Measurements from ENCODE around the gene MSANTD7. TPM values are rescaled to one million over a fixed set of nuclear protein-coding genes. Genes with fewer than 3 reads are reported as not detected.

The MSANTD7 gene
- total RNA-seq, 1 experiment from 2014 or later, result 14.3 TPM

DNA sequence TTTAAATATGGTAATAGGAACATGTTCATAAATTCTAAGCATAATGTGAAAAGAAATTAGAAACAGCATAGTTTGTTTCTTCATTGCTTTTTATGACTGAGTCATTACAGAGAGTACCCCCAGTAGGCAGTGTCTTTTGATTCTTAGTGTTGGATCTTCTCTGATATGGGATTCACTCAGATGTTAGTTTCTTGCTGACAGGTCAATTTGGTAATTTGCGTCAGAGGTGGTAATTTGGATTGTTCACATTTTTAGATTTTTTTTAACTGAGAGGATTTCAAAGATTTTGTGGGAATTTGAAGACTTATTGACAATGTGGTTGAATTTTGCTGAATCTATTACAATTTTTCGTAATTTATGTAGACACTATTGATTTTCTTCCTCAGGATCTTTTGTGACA is 2.1 kb downstream of the MSANTD7 start:
- POLR2A ChIA-PET, result no interaction called here
- peaks cover 48% of the 10 kb centered on the region for H3K36me3 Mint-ChIP-seq
- TF ChIP-seq NFE2L1 (CRISPR knock-in tag; IDR thresholded peaks at IDR 0.05), result no peak
- TF ChIP-seq, protein P1, sequence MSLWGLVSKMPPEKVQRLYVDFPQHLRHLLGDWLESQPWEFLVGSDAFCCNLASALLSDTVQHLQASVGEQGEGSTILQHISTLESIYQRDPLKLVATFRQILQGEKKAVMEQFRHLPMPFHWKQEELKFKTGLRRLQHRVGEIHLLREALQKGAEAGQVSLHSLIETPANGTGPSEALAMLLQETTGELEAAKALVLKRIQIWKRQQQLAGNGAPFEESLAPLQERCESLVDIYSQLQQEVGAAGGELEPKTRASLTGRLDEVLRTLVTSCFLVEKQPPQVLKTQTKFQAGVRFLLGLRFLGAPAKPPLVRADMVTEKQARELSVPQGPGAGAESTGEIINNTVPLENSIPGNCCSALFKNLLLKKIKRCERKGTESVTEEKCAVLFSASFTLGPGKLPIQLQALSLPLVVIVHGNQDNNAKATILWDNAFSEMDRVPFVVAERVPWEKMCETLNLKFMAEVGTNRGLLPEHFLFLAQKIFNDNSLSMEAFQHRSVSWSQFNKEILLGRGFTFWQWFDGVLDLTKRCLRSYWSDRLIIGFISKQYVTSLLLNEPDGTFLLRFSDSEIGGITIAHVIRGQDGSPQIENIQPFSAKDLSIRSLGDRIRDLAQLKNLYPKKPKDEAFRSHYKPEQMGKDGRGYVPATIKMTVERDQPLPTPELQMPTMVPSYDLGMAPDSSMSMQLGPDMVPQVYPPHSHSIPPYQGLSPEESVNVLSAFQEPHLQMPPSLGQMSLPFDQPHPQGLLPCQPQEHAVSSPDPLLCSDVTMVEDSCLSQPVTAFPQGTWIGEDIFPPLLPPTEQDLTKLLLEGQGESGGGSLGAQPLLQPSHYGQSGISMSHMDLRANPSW (CRISPR knock-in tag; conservative IDR thresholded peaks at IDR 0.05; ENCODE audit: low read depth), result no peak
- no peak for TF ChIP-seq GABPB1 (CRISPR knock-in tag; IDR thresholded peaks at IDR 0.05)
- TF ChIP-seq FOXP1 (CRISPR knock-in tag; IDR thresholded peaks at IDR 0.05; ENCODE audit: borderline replicate concordance), result no peak
- TF ChIP-seq, protein P2, sequence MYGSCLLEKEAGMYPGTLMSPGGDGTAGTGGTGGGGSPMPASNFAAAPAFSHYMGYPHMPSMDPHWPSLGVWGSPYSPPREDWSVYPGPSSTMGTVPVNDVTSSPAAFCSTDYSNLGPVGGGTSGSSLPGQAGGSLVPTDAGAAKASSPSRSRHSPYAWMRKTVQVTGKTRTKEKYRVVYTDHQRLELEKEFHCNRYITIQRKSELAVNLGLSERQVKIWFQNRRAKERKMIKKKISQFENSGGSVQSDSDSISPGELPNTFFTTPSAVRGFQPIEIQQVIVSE (CRISPR knock-in tag; IDR thresholded peaks at IDR 0.05; ENCODE audit: borderline replicate concordance), result no peak
- no peak for TF ChIP-seq NR1H2 (CRISPR knock-in tag; IDR thresholded peaks at IDR 0.05)
- TF ChIP-seq CBFB (CRISPR knock-in tag; IDR thresholded peaks at IDR 0.05; ENCODE audit: low read depth), result no peak
- TF ChIP-seq TCF7 (CRISPR knock-in tag; IDR thresholded peaks at IDR 0.05; ENCODE audit: low read depth), result no peak
- TF ChIP-seq, protein P3, sequence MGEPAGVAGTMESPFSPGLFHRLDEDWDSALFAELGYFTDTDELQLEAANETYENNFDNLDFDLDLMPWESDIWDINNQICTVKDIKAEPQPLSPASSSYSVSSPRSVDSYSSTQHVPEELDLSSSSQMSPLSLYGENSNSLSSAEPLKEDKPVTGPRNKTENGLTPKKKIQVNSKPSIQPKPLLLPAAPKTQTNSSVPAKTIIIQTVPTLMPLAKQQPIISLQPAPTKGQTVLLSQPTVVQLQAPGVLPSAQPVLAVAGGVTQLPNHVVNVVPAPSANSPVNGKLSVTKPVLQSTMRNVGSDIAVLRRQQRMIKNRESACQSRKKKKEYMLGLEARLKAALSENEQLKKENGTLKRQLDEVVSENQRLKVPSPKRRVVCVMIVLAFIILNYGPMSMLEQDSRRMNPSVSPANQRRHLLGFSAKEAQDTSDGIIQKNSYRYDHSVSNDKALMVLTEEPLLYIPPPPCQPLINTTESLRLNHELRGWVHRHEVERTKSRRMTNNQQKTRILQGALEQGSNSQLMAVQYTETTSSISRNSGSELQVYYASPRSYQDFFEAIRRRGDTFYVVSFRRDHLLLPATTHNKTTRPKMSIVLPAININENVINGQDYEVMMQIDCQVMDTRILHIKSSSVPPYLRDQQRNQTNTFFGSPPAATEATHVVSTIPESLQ (CRISPR knock-in tag; IDR thresholded peaks at IDR 0.05), result no peak
- no peak for TF ChIP-seq ETV6 (CRISPR knock-in tag; IDR thresholded peaks at IDR 0.05)
- TF ChIP-seq, protein P4, sequence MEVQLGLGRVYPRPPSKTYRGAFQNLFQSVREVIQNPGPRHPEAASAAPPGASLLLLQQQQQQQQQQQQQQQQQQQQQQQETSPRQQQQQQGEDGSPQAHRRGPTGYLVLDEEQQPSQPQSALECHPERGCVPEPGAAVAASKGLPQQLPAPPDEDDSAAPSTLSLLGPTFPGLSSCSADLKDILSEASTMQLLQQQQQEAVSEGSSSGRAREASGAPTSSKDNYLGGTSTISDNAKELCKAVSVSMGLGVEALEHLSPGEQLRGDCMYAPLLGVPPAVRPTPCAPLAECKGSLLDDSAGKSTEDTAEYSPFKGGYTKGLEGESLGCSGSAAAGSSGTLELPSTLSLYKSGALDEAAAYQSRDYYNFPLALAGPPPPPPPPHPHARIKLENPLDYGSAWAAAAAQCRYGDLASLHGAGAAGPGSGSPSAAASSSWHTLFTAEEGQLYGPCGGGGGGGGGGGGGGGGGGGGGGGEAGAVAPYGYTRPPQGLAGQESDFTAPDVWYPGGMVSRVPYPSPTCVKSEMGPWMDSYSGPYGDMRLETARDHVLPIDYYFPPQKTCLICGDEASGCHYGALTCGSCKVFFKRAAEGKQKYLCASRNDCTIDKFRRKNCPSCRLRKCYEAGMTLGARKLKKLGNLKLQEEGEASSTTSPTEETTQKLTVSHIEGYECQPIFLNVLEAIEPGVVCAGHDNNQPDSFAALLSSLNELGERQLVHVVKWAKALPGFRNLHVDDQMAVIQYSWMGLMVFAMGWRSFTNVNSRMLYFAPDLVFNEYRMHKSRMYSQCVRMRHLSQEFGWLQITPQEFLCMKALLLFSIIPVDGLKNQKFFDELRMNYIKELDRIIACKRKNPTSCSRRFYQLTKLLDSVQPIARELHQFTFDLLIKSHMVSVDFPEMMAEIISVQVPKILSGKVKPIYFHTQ (CRISPR knock-in tag; IDR thresholded peaks at IDR 0.05), result no peak
- no peak for TF ChIP-seq TEAD1 (CRISPR knock-in tag; IDR thresholded peaks at IDR 0.05)
- TF ChIP-seq, protein P5, sequence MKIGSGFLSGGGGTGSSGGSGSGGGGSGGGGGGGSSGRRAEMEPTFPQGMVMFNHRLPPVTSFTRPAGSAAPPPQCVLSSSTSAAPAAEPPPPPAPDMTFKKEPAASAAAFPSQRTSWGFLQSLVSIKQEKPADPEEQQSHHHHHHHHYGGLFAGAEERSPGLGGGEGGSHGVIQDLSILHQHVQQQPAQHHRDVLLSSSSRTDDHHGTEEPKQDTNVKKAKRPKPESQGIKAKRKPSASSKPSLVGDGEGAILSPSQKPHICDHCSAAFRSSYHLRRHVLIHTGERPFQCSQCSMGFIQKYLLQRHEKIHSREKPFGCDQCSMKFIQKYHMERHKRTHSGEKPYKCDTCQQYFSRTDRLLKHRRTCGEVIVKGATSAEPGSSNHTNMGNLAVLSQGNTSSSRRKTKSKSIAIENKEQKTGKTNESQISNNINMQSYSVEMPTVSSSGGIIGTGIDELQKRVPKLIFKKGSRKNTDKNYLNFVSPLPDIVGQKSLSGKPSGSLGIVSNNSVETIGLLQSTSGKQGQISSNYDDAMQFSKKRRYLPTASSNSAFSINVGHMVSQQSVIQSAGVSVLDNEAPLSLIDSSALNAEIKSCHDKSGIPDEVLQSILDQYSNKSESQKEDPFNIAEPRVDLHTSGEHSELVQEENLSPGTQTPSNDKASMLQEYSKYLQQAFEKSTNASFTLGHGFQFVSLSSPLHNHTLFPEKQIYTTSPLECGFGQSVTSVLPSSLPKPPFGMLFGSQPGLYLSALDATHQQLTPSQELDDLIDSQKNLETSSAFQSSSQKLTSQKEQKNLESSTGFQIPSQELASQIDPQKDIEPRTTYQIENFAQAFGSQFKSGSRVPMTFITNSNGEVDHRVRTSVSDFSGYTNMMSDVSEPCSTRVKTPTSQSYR (CRISPR knock-in tag; IDR thresholded peaks at IDR 0.05), result no peak
- no peak for TF ChIP-seq GRHL2 (CRISPR knock-in tag; IDR thresholded peaks at IDR 0.05; ENCODE audit: insufficient replicate concordance, severe bottlenecking)
- TF ChIP-seq, protein P6, sequence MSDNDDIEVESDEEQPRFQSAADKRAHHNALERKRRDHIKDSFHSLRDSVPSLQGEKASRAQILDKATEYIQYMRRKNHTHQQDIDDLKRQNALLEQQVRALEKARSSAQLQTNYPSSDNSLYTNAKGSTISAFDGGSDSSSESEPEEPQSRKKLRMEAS (CRISPR knock-in tag; IDR thresholded peaks at IDR 0.05), result no peak
- no peak for TF ChIP-seq ZNF219 (CRISPR knock-in tag; IDR thresholded peaks at IDR 0.05; ENCODE audit: borderline replicate concordance)
- TF ChIP-seq, protein P7, sequence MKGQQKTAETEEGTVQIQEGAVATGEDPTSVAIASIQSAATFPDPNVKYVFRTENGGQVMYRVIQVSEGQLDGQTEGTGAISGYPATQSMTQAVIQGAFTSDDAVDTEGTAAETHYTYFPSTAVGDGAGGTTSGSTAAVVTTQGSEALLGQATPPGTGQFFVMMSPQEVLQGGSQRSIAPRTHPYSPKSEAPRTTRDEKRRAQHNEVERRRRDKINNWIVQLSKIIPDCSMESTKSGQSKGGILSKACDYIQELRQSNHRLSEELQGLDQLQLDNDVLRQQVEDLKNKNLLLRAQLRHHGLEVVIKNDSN (CRISPR knock-in tag; IDR thresholded peaks at IDR 0.05), result no peak

More for the DNA sequence above, 2.1 kb downstream of the MSANTD7 start:
- H3K9me3 Mint-ChIP-seq, result no peaks in the 10 kb centered on the region
- DNase-seq (ENCODE audit: low spot score) (no peak), ATAC-seq (no peak)
- H3K27ac Mint-ChIP-seq, result no peak overlapping the region; the same call in 1 of the 2 replicates
- no peaks in the 10 kb centered on the region for H3K27me3 Mint-ChIP-seq (ENCODE audit: low read depth)
- CTCF ChIA-PET, result no interaction called here
- peak overlapping the region; percentile 36 for H3K4me3 Mint-ChIP-seq
- H3K4me1 Mint-ChIP-seq, result peaks cover 14% of the 10 kb centered on the region
